ENCODE measurements around the gene FGA.

GRCh38 chr4:154569028-154569427 lies 21.5 kb downstream of the FGA start:
- TF ChIP-seq CTCF (IDR thresholded peaks at IDR 0.05; ENCODE audit: low read depth, low read length) = no peak
- TF ChIP-seq EZH2phosphoT487 (IDR thresholded peaks at IDR 0.05; ENCODE audit: low read depth) = no peak
